HL-60 (cell line): ENCODE measurements around the gene ASB13.

Source experiments
- CTCF ChIP-seq: IDR thresholded peaks from one replicate; pipeline ENCODE4 v1.5.1; 2011; ENCODE audit warnings: low read length, control low read depth, inconsistent platforms; ENCODE audit not compliant: insufficient read depth
- POLR2AphosphoS5 ChIP-seq: IDR thresholded peaks from 2 replicates; pipeline ENCODE4 v1.6.1; 2012; ENCODE audit warnings: low read depth
- TF ChIP-seq, protein P1 (sequence below): IDR thresholded peaks from 2 replicates; pipeline ENCODE4 v1.6.1; 2012; ENCODE audit warnings: low read depth; ENCODE audit not compliant: insufficient replicate concordance

GRCh38 chr10:5632446-5632845 is 33.9 kb downstream of the ASB13 start:
- TF ChIP-seq CTCF (no peak), POLR2AphosphoS5 (no peak)
- TF ChIP-seq, protein P1, sequence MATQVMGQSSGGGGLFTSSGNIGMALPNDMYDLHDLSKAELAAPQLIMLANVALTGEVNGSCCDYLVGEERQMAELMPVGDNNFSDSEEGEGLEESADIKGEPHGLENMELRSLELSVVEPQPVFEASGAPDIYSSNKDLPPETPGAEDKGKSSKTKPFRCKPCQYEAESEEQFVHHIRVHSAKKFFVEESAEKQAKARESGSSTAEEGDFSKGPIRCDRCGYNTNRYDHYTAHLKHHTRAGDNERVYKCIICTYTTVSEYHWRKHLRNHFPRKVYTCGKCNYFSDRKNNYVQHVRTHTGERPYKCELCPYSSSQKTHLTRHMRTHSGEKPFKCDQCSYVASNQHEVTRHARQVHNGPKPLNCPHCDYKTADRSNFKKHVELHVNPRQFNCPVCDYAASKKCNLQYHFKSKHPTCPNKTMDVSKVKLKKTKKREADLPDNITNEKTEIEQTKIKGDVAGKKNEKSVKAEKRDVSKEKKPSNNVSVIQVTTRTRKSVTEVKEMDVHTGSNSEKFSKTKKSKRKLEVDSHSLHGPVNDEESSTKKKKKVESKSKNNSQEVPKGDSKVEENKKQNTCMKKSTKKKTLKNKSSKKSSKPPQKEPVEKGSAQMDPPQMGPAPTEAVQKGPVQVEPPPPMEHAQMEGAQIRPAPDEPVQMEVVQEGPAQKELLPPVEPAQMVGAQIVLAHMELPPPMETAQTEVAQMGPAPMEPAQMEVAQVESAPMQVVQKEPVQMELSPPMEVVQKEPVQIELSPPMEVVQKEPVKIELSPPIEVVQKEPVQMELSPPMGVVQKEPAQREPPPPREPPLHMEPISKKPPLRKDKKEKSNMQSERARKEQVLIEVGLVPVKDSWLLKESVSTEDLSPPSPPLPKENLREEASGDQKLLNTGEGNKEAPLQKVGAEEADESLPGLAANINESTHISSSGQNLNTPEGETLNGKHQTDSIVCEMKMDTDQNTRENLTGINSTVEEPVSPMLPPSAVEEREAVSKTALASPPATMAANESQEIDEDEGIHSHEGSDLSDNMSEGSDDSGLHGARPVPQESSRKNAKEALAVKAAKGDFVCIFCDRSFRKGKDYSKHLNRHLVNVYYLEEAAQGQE = no peak
